H1 (cell line): Measurements from ENCODE around the gene MYO1D. TPM values are rescaled to one million over a fixed set of nuclear protein-coding genes. Genes with fewer than 3 reads are reported as not detected.

Experiments
- TCF12 ChIP-seq: IDR thresholded peaks from 2 replicates; pipeline ENCODE4 v1.6.1; 2011; ENCODE audit warnings: low read depth, mild to moderate bottlenecking, low read length
- polyA plus RNA-seq, 7 experiments: library from polyadenylated mRNA; depleted of rRNA in 3 of 7; stranded (reverse) in 5 of 7; unstranded in 2 of 7; fragments of >200 nt in 5 of 7; fragments of 200-250 nt in 2 of 7; gene quantifications; 1 replicate in 5 of 7; 2 replicates in 1 of 7; 4 replicates in 1 of 7; pipeline versions ENCODE4 v1.2.1 to v1.2.3, GENCODE V29; 2011 to 2013; ENCODE audit warnings: missing spikeins in 2 of 7, mixed read lengths in 2 of 7
- total RNA-seq: library from RNA; stranded (reverse); fragmentation: NEBNext Ultra II Directional; extraction: Animal tissue kit (Norgen Biotek cat#: 25700); gene quantifications from 2 replicates; pipeline ENCODE4 v1.2.1, GENCODE V29; 2021
- TF ChIP-seq, protein P1 (sequence below): fragments of 300-600 bp; sonication (generic); IDR thresholded peaks from 2 replicates; pipeline ENCODE4 v1.7.1; 2012; ENCODE audit warnings: low read length, moderate library complexity, mild to moderate bottlenecking, inconsistent platforms; ENCODE audit not compliant: insufficient replicate concordance
- TF ChIP-seq, protein P2 (sequence below): IDR thresholded peaks from 2 replicates; pipeline ENCODE4 v1.6.1; 2012; ENCODE audit warnings: inconsistent platforms

Gene MYO1D
- total and polyA plus RNA-seq, 2 of the 8 experiments (the other 6 are each of a cell fraction or from before 2014, with no cell fraction given) = 6.5 to 25.4 TPM

DNA sequence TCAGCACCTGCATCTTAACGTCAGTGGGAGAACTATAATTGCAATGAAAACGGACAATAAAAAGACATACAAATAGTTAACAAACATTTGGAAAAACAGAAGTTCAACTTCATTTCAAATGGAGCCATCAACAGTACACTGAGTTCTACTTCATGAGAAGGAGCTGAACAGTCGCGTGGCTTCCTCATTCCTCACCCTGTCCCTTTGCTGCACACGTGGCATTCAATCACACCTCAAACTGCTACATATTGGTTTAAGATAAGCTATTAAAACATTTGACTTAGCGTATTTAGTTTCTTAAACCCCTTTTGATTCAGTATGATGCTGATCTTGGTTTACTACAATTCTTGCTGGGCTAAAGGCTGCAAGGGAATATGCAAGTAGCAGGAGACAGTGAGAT, 313.3 kb downstream of the MYO1D start (continued):
- TF ChIP-seq, protein P1, sequence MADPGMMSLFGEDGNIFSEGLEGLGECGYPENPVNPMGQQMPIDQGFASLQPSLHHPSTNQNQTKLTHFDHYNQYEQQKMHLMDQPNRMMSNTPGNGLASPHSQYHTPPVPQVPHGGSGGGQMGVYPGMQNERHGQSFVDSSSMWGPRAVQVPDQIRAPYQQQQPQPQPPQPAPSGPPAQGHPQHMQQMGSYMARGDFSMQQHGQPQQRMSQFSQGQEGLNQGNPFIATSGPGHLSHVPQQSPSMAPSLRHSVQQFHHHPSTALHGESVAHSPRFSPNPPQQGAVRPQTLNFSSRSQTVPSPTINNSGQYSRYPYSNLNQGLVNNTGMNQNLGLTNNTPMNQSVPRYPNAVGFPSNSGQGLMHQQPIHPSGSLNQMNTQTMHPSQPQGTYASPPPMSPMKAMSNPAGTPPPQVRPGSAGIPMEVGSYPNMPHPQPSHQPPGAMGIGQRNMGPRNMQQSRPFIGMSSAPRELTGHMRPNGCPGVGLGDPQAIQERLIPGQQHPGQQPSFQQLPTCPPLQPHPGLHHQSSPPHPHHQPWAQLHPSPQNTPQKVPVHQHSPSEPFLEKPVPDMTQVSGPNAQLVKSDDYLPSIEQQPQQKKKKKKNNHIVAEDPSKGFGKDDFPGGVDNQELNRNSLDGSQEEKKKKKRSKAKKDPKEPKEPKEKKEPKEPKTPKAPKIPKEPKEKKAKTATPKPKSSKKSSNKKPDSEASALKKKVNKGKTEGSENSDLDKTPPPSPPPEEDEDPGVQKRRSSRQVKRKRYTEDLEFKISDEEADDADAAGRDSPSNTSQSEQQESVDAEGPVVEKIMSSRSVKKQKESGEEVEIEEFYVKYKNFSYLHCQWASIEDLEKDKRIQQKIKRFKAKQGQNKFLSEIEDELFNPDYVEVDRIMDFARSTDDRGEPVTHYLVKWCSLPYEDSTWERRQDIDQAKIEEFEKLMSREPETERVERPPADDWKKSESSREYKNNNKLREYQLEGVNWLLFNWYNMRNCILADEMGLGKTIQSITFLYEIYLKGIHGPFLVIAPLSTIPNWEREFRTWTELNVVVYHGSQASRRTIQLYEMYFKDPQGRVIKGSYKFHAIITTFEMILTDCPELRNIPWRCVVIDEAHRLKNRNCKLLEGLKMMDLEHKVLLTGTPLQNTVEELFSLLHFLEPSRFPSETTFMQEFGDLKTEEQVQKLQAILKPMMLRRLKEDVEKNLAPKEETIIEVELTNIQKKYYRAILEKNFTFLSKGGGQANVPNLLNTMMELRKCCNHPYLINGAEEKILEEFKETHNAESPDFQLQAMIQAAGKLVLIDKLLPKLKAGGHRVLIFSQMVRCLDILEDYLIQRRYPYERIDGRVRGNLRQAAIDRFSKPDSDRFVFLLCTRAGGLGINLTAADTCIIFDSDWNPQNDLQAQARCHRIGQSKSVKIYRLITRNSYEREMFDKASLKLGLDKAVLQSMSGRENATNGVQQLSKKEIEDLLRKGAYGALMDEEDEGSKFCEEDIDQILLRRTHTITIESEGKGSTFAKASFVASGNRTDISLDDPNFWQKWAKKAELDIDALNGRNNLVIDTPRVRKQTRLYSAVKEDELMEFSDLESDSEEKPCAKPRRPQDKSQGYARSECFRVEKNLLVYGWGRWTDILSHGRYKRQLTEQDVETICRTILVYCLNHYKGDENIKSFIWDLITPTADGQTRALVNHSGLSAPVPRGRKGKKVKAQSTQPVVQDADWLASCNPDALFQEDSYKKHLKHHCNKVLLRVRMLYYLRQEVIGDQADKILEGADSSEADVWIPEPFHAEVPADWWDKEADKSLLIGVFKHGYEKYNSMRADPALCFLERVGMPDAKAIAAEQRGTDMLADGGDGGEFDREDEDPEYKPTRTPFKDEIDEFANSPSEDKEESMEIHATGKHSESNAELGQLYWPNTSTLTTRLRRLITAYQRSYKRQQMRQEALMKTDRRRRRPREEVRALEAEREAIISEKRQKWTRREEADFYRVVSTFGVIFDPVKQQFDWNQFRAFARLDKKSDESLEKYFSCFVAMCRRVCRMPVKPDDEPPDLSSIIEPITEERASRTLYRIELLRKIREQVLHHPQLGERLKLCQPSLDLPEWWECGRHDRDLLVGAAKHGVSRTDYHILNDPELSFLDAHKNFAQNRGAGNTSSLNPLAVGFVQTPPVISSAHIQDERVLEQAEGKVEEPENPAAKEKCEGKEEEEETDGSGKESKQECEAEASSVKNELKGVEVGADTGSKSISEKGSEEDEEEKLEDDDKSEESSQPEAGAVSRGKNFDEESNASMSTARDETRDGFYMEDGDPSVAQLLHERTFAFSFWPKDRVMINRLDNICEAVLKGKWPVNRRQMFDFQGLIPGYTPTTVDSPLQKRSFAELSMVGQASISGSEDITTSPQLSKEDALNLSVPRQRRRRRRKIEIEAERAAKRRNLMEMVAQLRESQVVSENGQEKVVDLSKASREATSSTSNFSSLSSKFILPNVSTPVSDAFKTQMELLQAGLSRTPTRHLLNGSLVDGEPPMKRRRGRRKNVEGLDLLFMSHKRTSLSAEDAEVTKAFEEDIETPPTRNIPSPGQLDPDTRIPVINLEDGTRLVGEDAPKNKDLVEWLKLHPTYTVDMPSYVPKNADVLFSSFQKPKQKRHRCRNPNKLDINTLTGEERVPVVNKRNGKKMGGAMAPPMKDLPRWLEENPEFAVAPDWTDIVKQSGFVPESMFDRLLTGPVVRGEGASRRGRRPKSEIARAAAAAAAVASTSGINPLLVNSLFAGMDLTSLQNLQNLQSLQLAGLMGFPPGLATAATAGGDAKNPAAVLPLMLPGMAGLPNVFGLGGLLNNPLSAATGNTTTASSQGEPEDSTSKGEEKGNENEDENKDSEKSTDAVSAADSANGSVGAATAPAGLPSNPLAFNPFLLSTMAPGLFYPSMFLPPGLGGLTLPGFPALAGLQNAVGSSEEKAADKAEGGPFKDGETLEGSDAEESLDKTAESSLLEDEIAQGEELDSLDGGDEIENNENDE = no peak
- TF ChIP-seq, protein P2, sequence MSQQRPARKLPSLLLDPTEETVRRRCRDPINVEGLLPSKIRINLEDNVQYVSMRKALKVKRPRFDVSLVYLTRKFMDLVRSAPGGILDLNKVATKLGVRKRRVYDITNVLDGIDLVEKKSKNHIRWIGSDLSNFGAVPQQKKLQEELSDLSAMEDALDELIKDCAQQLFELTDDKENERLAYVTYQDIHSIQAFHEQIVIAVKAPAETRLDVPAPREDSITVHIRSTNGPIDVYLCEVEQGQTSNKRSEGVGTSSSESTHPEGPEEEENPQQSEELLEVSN = no peak
- no peak for TF ChIP-seq TCF12
